GM19043 (cell line): ENCODE data around the gene CDK5.

ENCODE experiments used
- ATAC-seq: cut with Tn5 transposase; IDR thresholded peaks from one replicate; pipeline ENCODE4 v1.9.1; 2021; ENCODE audit warnings: low read depth; ENCODE audit not compliant: unreplicated experiment

Gene CDK5

DNA sequence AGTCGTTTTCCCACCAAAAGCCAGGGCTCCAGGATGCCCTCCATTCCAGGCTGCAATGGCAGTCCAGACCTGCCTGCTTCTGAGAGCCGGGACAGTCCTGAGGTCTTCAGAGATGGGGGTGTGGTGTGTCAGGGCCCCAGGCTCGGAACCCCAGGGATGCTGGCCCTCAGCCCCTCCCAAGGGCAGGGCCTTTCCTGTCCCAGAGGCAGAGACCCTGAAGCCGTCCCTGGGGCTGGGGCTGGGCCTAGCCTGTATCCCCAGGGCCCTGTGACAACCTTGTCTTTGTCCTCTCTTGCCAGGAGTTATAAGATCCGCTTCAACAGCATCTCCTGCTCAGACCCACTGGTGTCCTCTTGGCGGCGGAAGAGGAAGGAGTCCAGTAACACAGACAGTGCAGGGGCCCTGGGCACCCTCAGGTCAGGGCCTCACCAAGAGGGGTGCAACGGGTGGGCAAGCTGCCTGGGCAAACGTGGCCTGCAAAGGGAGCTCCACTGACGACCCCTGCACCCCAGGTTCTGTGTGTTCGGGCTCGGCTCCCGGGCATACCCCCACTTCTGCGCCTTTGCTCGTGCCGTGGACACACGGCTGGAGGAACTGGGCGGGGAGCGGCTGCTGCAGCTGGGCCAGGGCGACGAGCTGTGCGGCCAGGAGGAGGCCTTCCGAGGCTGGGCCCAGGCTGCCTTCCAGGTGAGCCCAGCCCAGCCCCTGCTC, 51.0 kb downstream of the CDK5 start:
- ATAC-seq: no peak

- no peak for ATAC-seq
These were observed 52.1 kb downstream of the CDK5 start for GRCh38 chr7:151005566-151005965.
